ENCODE results near the gene ARPC5L. TPM values are rescaled to one million over a fixed set of nuclear protein-coding genes. Genes with fewer than 3 reads are reported as not detected.
A peak's percentile ranks its signal among the peaks of the same experiment; 100 is the strongest.

ARPC5L gene
- total and polyA plus RNA-seq, 2 of the 13 experiments (the other 11 are each of a cell fraction or from before 2014, with no cell fraction given), result 29.9 to 33.8 TPM

DNA sequence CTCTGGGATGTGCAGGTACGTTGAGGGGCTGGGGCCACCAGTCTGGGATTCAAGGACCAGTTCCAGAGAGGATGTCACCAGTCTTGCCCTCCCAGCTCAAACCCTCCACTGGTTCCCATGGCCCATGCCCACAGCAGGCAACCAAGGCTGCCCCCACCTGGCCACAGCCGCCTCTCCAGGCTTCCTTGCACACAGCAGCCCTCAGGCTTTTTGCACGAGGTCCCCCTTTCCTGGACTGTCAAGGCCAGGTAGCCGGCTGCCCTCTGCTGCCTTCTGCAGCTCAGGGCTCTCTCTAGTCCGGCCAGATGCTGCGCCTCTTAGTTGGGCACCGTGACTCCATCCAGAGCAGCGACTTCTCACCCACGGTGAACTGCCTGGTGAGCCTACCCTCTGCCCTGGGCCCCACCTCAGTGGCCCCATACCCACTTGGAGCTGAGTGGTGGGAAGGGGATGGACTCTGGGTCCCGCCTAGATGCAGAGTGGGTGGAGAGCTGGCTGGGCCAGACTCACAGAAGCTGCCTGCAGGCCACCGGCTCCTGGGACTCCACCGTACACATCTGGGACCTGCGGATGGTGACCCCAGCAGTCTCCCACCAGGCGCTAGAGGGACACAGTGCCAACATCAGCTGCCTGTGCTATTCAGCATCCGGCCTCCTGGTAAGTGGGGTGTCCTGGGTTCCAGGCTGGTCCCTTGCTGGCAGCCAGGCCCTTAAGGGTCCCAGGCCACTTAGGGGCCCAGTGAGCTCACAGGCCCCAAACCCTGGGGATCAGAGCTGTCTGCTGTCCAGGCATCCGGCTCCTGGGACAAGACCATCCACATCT is 5.8 kb upstream of the ARPC5L start (continued):
- TF ChIP-seq, protein P1, sequence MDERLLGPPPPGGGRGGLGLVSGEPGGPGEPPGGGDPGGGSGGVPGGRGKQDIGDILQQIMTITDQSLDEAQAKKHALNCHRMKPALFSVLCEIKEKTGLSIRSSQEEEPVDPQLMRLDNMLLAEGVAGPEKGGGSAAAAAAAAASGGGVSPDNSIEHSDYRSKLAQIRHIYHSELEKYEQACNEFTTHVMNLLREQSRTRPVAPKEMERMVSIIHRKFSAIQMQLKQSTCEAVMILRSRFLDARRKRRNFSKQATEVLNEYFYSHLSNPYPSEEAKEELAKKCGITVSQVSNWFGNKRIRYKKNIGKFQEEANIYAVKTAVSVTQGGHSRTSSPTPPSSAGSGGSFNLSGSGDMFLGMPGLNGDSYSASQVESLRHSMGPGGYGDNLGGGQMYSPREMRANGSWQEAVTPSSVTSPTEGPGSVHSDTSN (CRISPR knock-in tag; IDR thresholded peaks at IDR 0.05), result no peak
- TF ChIP-seq MTA3 (CRISPR knock-in tag; IDR thresholded peaks at IDR 0.05) (no peak), MAZ (IDR thresholded peaks at IDR 0.05; ENCODE audit: borderline replicate concordance, low read depth, low read length) (no peak), MAZ (CRISPR knock-in tag; IDR thresholded peaks at IDR 0.05; ENCODE audit: low read depth) (no peak), ZKSCAN5 (CRISPR knock-in tag; IDR thresholded peaks at IDR 0.05) (no peak), HNF4A (CRISPR knock-in tag; IDR thresholded peaks at IDR 0.05) (no peak), ZFAT (CRISPR knock-in tag; conservative IDR thresholded peaks at IDR 0.05) (no peak)
- TF ChIP-seq, protein P2, sequence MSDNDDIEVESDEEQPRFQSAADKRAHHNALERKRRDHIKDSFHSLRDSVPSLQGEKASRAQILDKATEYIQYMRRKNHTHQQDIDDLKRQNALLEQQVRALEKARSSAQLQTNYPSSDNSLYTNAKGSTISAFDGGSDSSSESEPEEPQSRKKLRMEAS (IDR thresholded peaks at IDR 0.05), result peak; percentile 45; the same call in 1 of the 2 replicates
- TF ChIP-seq, protein P3, sequence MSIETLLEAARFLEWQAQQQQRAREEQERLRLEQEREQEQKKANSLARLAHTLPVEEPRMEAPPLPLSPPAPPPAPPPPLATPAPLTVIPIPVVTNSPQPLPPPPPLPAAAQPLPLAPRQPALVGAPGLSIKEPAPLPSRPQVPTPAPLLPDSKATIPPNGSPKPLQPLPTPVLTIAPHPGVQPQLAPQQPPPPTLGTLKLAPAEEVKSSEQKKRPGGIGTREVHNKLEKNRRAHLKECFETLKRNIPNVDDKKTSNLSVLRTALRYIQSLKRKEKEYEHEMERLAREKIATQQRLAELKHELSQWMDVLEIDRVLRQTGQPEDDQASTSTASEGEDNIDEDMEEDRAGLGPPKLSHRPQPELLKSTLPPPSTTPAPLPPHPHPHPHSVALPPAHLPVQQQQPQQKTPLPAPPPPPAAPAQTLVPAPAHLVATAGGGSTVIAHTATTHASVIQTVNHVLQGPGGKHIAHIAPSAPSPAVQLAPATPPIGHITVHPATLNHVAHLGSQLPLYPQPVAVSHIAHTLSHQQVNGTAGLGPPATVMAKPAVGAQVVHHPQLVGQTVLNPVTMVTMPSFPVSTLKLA (IDR thresholded peaks at IDR 0.05), result no peak
- TF ChIP-seq, protein P4, sequence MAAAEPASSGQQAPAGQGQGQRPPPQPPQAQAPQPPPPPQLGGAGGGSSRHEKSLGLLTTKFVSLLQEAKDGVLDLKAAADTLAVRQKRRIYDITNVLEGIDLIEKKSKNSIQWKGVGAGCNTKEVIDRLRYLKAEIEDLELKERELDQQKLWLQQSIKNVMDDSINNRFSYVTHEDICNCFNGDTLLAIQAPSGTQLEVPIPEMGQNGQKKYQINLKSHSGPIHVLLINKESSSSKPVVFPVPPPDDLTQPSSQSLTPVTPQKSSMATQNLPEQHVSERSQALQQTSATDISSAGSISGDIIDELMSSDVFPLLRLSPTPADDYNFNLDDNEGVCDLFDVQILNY (CRISPR knock-in tag; conservative IDR thresholded peaks at IDR 0.05), result no peak
- TF ChIP-seq, protein P5, sequence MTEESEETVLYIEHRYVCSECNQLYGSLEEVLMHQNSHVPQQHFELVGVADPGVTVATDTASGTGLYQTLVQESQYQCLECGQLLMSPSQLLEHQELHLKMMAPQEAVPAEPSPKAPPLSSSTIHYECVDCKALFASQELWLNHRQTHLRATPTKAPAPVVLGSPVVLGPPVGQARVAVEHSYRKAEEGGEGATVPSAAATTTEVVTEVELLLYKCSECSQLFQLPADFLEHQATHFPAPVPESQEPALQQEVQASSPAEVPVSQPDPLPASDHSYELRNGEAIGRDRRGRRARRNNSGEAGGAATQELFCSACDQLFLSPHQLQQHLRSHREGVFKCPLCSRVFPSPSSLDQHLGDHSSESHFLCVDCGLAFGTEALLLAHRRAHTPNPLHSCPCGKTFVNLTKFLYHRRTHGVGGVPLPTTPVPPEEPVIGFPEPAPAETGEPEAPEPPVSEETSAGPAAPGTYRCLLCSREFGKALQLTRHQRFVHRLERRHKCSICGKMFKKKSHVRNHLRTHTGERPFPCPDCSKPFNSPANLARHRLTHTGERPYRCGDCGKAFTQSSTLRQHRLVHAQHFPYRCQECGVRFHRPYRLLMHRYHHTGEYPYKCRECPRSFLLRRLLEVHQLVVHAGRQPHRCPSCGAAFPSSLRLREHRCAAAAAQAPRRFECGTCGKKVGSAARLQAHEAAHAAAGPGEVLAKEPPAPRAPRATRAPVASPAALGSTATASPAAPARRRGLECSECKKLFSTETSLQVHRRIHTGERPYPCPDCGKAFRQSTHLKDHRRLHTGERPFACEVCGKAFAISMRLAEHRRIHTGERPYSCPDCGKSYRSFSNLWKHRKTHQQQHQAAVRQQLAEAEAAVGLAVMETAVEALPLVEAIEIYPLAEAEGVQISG (CRISPR knock-in tag; IDR thresholded peaks at IDR 0.05), result peak; percentile 59
- TF ChIP-seq, protein P6, sequence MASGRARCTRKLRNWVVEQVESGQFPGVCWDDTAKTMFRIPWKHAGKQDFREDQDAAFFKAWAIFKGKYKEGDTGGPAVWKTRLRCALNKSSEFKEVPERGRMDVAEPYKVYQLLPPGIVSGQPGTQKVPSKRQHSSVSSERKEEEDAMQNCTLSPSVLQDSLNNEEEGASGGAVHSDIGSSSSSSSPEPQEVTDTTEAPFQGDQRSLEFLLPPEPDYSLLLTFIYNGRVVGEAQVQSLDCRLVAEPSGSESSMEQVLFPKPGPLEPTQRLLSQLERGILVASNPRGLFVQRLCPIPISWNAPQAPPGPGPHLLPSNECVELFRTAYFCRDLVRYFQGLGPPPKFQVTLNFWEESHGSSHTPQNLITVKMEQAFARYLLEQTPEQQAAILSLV (CRISPR knock-in tag; IDR thresholded peaks at IDR 0.05; ENCODE audit: borderline replicate concordance), result no peak
- TF ChIP-seq, protein P7, sequence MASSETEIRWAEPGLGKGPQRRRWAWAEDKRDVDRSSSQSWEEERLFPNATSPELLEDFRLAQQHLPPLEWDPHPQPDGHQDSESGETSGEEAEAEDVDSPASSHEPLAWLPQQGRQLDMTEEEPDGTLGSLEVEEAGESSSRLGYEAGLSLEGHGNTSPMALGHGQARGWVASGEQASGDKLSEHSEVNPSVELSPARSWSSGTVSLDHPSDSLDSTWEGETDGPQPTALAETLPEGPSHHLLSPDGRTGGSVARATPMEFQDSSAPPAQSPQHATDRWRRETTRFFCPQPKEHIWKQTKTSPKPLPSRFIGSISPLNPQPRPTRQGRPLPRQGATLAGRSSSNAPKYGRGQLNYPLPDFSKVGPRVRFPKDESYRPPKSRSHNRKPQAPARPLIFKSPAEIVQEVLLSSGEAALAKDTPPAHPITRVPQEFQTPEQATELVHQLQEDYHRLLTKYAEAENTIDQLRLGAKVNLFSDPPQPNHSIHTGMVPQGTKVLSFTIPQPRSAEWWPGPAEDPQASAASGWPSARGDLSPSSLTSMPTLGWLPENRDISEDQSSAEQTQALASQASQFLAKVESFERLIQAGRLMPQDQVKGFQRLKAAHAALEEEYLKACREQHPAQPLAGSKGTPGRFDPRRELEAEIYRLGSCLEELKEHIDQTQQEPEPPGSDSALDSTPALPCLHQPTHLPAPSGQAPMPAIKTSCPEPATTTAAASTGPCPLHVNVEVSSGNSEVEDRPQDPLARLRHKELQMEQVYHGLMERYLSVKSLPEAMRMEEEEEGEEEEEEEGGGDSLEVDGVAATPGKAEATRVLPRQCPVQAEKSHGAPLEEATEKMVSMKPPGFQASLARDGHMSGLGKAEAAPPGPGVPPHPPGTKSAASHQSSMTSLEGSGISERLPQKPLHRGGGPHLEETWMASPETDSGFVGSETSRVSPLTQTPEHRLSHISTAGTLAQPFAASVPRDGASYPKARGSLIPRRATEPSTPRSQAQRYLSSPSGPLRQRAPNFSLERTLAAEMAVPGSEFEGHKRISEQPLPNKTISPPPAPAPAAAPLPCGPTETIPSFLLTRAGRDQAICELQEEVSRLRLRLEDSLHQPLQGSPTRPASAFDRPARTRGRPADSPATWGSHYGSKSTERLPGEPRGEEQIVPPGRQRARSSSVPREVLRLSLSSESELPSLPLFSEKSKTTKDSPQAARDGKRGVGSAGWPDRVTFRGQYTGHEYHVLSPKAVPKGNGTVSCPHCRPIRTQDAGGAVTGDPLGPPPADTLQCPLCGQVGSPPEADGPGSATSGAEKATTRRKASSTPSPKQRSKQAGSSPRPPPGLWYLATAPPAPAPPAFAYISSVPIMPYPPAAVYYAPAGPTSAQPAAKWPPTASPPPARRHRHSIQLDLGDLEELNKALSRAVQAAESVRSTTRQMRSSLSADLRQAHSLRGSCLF (CRISPR knock-in tag; IDR thresholded peaks at IDR 0.05; ENCODE audit: borderline replicate concordance), result no peak
